Fibroblast of lung (primary cell): ENCODE data around the gene AVPI1. TPM values are rescaled to one million over a fixed set of nuclear protein-coding genes. Genes with fewer than 3 reads are reported as not detected.
A peak's percentile ranks its signal among the peaks of the same experiment; 100 is the strongest.

Source experiments
- DNase-seq, 2 donors: peaks; one replicate each; pipeline versions ENCODE4 v3.0.0 to v3.0.0-alpha.2; 2010; ENCODE audit warnings: low read depth in 2 of 2
- H2AFZ ChIP-seq: 2 replicates; pipeline ENCODE4 v1.5.1; 2012; ENCODE audit warnings: low read length, control low read depth, inconsistent platforms
- H3K27ac ChIP-seq: 2 replicates; pipeline ENCODE4 v1.5.1; 2011; ENCODE audit warnings: low read length, control low read depth; ENCODE audit not compliant: insufficient read depth
- H3K27me3 ChIP-seq: 2 replicates; pipeline ENCODE4 v1.5.1; 2011; ENCODE audit warnings: mild to moderate bottlenecking, low read length; ENCODE audit not compliant: control insufficient read depth, insufficient read depth
- H3K36me3 ChIP-seq: 2 replicates; pipeline ENCODE4 v1.5.1; 2011; ENCODE audit warnings: low read length; ENCODE audit not compliant: control insufficient read depth, insufficient read depth
- H3K4me1 ChIP-seq: 2 replicates; pipeline ENCODE4 v1.5.1; 2011; ENCODE audit warnings: low read length; ENCODE audit not compliant: control insufficient read depth, insufficient read depth; ENCODE audit errors: extremely low read depth
- H3K4me2 ChIP-seq: 2 replicates; pipeline ENCODE4 v1.5.1; 2011; ENCODE audit warnings: low read length, control low read depth; ENCODE audit not compliant: insufficient read depth; ENCODE audit errors: extremely low read depth
- H3K4me3 ChIP-seq, 4 experiments: fragments of 200-600 bp in 1 of 4; sonication (generic) in 1 of 4; replicated peaks in 1 of 4; 2 replicates each; pipeline ENCODE4 v1.5.1; 2011 to 2016; ENCODE audit warnings: low read length in 4 of 4, low read depth in 3 of 4, mild to moderate bottlenecking in 3 of 4, control low read depth in 2 of 4, inconsistent platforms in 1 of 4, mixed read lengths in 1 of 4; ENCODE audit not compliant: insufficient read depth in 1 of 4; ENCODE audit errors: control extremely low read depth in 1 of 4
- H3K79me2 ChIP-seq: 2 replicates; pipeline ENCODE4 v1.5.1; 2012; ENCODE audit warnings: mild to moderate bottlenecking, low read length, inconsistent platforms; ENCODE audit not compliant: control insufficient read depth, insufficient read depth
- H3K9ac ChIP-seq: 2 replicates; pipeline ENCODE4 v1.5.1; 2011; ENCODE audit warnings: mild to moderate bottlenecking, low read length, control low read depth; ENCODE audit not compliant: insufficient read depth
- H3K9me3 ChIP-seq: 2 replicates; pipeline ENCODE4 v1.5.1; 2012; ENCODE audit warnings: low read depth, low read length; ENCODE audit not compliant: control insufficient read depth, insufficient read depth
- H4K20me1 ChIP-seq: 2 replicates; pipeline ENCODE4 v1.5.1; 2011; ENCODE audit warnings: low read length; ENCODE audit not compliant: control insufficient read depth, insufficient read depth; ENCODE audit errors: extremely low read depth
- CTCF ChIP-seq, 2 donors: IDR thresholded peaks in 1 of 2; conservative IDR thresholded peaks in 1 of 2; 1 replicate in 1 of 2; 2 replicates in 1 of 2; pipeline ENCODE4 v1.5.1; 2011 to 2012; ENCODE audit warnings: low read length in 2 of 2, control low read depth in 1 of 2, inconsistent platforms in 1 of 2, low read depth in 1 of 2, mild to moderate bottlenecking in 1 of 2
- EZH2 ChIP-seq: IDR thresholded peaks from 2 replicates; pipeline ENCODE4 v1.5.1; 2012; ENCODE audit warnings: low read length, control low read depth, mild to moderate bottlenecking; ENCODE audit errors: missing control alignments
- polyA plus RNA-seq, 2 donors: library from polyadenylated mRNA; depleted of rRNA in 1 of 2; stranded (reverse) in 1 of 2; unstranded in 1 of 2; fragments of >200 nt; gene quantifications; 2 replicates each; pipeline ENCODE4 v1.2.1, GENCODE V29; 2011 to 2012; ENCODE audit warnings: missing spikeins in 1 of 2
- total RNA-seq: library from RNA; depleted of rRNA; stranded (reverse); fragments of >200 nt; gene quantifications from 2 replicates; pipeline ENCODE4 v1.2.1, GENCODE V29; 2014

AVPI1 gene
- total and polyA plus RNA-seq, 2 donors (not counting 1 experiment from before 2014, with no cell fraction given) = 14.3 to 77.5 TPM

- TF ChIP-seq EZH2 (no peak), CTCF (conservative IDR thresholded peaks at IDR 0.05 in 1 of 2, IDR thresholded peaks at IDR 0.05 in 1 of 2; ENCODE audit: low read depth in 1 of 2, low read length in 2 of 2) (no peak)
- Histone ChIP-seq H2AFZ (no peak overlapping the region), H3K79me2 (peaks cover 44% of the 10 kb centered on the region), H3K27me3 (no peaks in the 10 kb centered on the region), H3K27ac (peak overlapping the region; percentile 58), H3K9me3 (no peaks in the 10 kb centered on the region), H3K9ac (no peak overlapping the region), H3K36me3 (peaks cover 5% of the 10 kb centered on the region), H4K20me1 (no peaks in the 10 kb centered on the region), H3K4me1 (peaks cover 18% of the 10 kb centered on the region), H3K4me2 (peak overlapping the region; percentile 66), H3K4me3 (peak overlapping the region in 2 of 4 experiments; percentile 81 to 92)
- DNase-seq = peak; percentile 51 to 66
These were observed 3.3 kb downstream of the AVPI1 start for GRCh38 chr10:97683556-97684367.

GRCh38 chr10:97682042-97682441, 5.0 kb downstream of the AVPI1 start:
- H3K4me3 ChIP-seq = no peak overlapping the region
- H3K9me3 ChIP-seq = no peaks in the 10 kb centered on the region
- DNase-seq = no peak
- no peak overlapping the region for H3K27ac ChIP-seq
- no peaks in the 10 kb centered on the region for H3K27me3 ChIP-seq
- H3K4me1 ChIP-seq = peaks cover 8% of the 10 kb centered on the region
- peaks cover 44% of the 10 kb centered on the region for H3K79me2 ChIP-seq
- no peak for TF ChIP-seq EZH2
- H3K36me3 ChIP-seq = peaks cover 12% of the 10 kb centered on the region
- H2AFZ ChIP-seq = no peak overlapping the region
- no peak overlapping the region for H3K9ac ChIP-seq
- H3K4me2 ChIP-seq = no peak overlapping the region
- H4K20me1 ChIP-seq = no peaks in the 10 kb centered on the region

- TF ChIP-seq CTCF (conservative IDR thresholded peaks at IDR 0.05 in 1 of 2, IDR thresholded peaks at IDR 0.05 in 1 of 2; ENCODE audit: low read depth in 1 of 2, low read length in 2 of 2) (no peak), EZH2 (no peak)
- H3K79me2 ChIP-seq = peaks cover 23% of the 10 kb centered on the region
- H4K20me1 ChIP-seq = no peaks in the 10 kb centered on the region
- H3K27ac ChIP-seq = no peak overlapping the region
- DNase-seq = no peak
- no peak overlapping the region for H3K4me3 ChIP-seq
- peaks cover 8% of the 10 kb centered on the region for H3K4me1 ChIP-seq
- no peaks in the 10 kb centered on the region for H3K27me3 ChIP-seq
- no peak overlapping the region for H2AFZ ChIP-seq
- H3K4me2 ChIP-seq = no peak overlapping the region
- peaks cover 23% of the 10 kb centered on the region for H3K36me3 ChIP-seq
- no peaks in the 10 kb centered on the region for H3K9me3 ChIP-seq
- no peak overlapping the region for H3K9ac ChIP-seq
These were observed 7.4 kb downstream of the AVPI1 start for GRCh38 chr10:97679594-97679993.
